HG02571 (cell line): ENCODE measurements around the gene SRPX.

Experiments
- ATAC-seq: cut with Tn5 transposase; IDR thresholded peaks from one replicate; pipeline ENCODE4 v1.9.1; 2021; ENCODE audit warnings: mild to moderate bottlenecking, moderate library complexity; ENCODE audit not compliant: unreplicated experiment

Gene SRPX

GRCh38 chrX:38211891-38212635 is 8.6 kb downstream of the SRPX start:
- ATAC-seq, result no peak

GRCh38 chrX:38206542-38206941 is 14.1 kb downstream of the SRPX start:
- no peak for ATAC-seq

GRCh38 chrX:38206036-38206435 is 14.6 kb downstream of the SRPX start:
- no peak for ATAC-seq

- ATAC-seq, result no peak
Observed at GRCh38 chrX:38205039-38205438, 15.6 kb downstream of the SRPX start.

GRCh38 chrX:38192007-38192810 is 28.5 kb downstream of the SRPX start:
- no peak for ATAC-seq

- ATAC-seq, result no peak
Observed at GRCh38 chrX:38189431-38190250, 31.0 kb downstream of the SRPX start.

GRCh38 chrX:38183596-38183995 is 37.1 kb downstream of the SRPX start:
- ATAC-seq, result no peak

- ATAC-seq, result no peak
Observed at GRCh38 chrX:38181357-38181756, 39.3 kb downstream of the SRPX start.

GRCh38 chrX:38178396-38178795 is 42.3 kb downstream of the SRPX start:
- no peak for ATAC-seq

GRCh38 chrX:38175139-38175538 is 45.5 kb downstream of the SRPX start:
- no peak for ATAC-seq

- no peak for ATAC-seq
Observed at GRCh38 chrX:38172596-38172995, 48.1 kb downstream of the SRPX start.

- ATAC-seq, result no peak
Observed at GRCh38 chrX:38170556-38170955, 50.1 kb downstream of the SRPX start.

GRCh38 chrX:38166478-38167083 is 54.1 kb downstream of the SRPX start:
- ATAC-seq, result no peak

GRCh38 chrX:38165023-38165422 is 55.6 kb downstream of the SRPX start:
- ATAC-seq, result no peak

- ATAC-seq, result no peak
Observed at GRCh38 chrX:38163193-38163592, 57.5 kb downstream of the SRPX start.

GRCh38 chrX:38156838-38157237 is 63.8 kb downstream of the SRPX start:
- no peak for ATAC-seq

- ATAC-seq, result no peak
Observed at GRCh38 chrX:38154818-38155217, 65.9 kb downstream of the SRPX start.

- no peak for ATAC-seq
Observed at GRCh38 chrX:38154340-38154739, 66.3 kb downstream of the SRPX start.

GRCh38 chrX:38151441-38151840 is 69.2 kb downstream of the SRPX start:
- no peak for ATAC-seq

GRCh38 chrX:38150993-38151392 is 69.7 kb downstream of the SRPX start:
- no peak for ATAC-seq

GRCh38 chrX:38149016-38149415 is 71.7 kb downstream of the SRPX start:
- no peak for ATAC-seq
